Esophagus (tissue), 2 donors: ENCODE data around the gene MKS1. TPM values are rescaled to one million over a fixed set of nuclear protein-coding genes. Genes with fewer than 3 reads are reported as not detected.

Experiments
- H3K27ac ChIP-seq, 2 donors: one replicate each; pipeline ENCODE4 v1.5.1; 2013; ENCODE audit warnings: low read depth in 2 of 2, mild to moderate bottlenecking in 2 of 2, inconsistent platforms in 1 of 2, low read length in 1 of 2, moderate library complexity in 1 of 2
- H3K27me3 ChIP-seq, 2 donors: one replicate each; pipeline ENCODE4 v1.6.1; 2013; ENCODE audit warnings: low read length in 2 of 2, control low read depth in 1 of 2, mild to moderate bottlenecking in 1 of 2; ENCODE audit not compliant: insufficient read depth in 2 of 2, control insufficient read depth in 1 of 2
- H3K36me3 ChIP-seq, 2 donors: one replicate each; pipeline ENCODE4 v1.6.1; 2013; ENCODE audit warnings: low read length in 1 of 2; ENCODE audit not compliant: control insufficient read depth in 2 of 2, insufficient read depth in 2 of 2
- H3K4me1 ChIP-seq, 2 donors: one replicate each; pipeline ENCODE4 v1.6.1; 2013; ENCODE audit warnings: low read length in 1 of 2; ENCODE audit not compliant: control insufficient read depth in 2 of 2, insufficient read depth in 2 of 2
- H3K4me3 ChIP-seq, 2 donors: one replicate each; pipeline ENCODE4 v1.5.1; 2013; ENCODE audit warnings: low read length in 2 of 2, mild to moderate bottlenecking in 2 of 2, low read depth in 1 of 2, moderate library complexity in 1 of 2
- H3K9me3 ChIP-seq, 2 donors: one replicate each; pipeline ENCODE4 v1.6.1; 2013; ENCODE audit warnings: mild to moderate bottlenecking in 2 of 2, low read depth in 1 of 2, low read length in 1 of 2, moderate library complexity in 1 of 2; ENCODE audit not compliant: control insufficient read depth in 2 of 2, insufficient read depth in 1 of 2
- WGBS, 2 donors: extraction: QIAGEN DNeasy Blood & Tissue Kit; methylation state at CpG; one replicate each; pipeline ENCODE4 v1.1.7; 2013; 5-methylcytosine and 5-hydroxymethylcytosine counted together
- polyA plus RNA-seq, 2 donors: library from polyadenylated mRNA; stranded (reverse); fragments of 200-250 nt; gene quantifications; one replicate each; pipeline ENCODE4 v1.2.3, GENCODE V29; 2013
- donor health status: healthy with polysubstance abuse.
- donor health status: Bipolar disorder and iron deficiency.

Gene MKS1
- polyA plus RNA-seq, 2 donors = 7.8 to 10.2 TPM

DNA sequence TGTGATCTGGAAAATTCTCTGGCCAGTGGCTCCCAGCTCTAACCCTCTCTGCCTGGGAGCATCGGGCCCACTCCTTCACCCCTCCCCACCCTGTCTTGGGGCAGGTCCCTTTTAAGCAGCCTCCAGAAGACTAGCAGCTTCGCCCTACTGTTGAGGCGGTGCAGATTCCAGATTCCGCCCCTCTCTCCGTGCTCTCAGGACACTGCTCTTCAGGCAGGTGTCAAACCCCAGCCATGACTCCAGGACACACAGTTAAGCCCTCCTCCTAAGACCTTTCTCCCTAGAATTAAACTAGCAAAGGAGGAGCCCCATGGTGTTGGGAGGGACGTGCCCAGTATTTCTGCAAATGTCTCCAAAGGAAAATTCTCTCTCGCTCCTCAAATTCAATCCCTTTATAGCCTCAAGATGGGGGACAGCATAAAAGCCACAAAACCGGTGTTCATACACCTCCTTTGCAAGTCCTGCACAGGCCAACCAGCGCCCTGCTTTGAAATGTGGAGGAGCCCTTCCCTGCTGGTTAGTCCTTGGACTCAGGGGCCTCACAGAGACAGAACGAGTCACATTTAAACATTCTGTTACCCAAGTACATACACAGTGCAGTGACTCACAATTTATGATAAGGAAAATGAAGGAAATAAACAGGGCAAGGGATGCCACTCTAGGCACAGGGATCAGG lies 26.5 kb upstream of the MKS1 start:
- WGBS, 2 donors = 68% methylated on average over 10 of the region's 10 CpGs
- H3K27me3 ChIP-seq = no peaks in the 10 kb centered on the region

GRCh38 chr17:58244963-58245362 lies 25.9 kb upstream of the MKS1 start:
- Histone ChIP-seq H3K36me3 (no peaks in the 10 kb centered on the region), H3K4me1 (peaks cover 0 to 6% of the 10 kb centered on the region in 2 donors), H3K4me3 (no peak overlapping the region), H3K27ac (no peak overlapping the region), H3K9me3 (no peaks in the 10 kb centered on the region), H3K27me3 (no peaks in the 10 kb centered on the region)
- 69 to 72% methylated on average over 6 of the region's 6 CpGs for WGBS, 2 donors

More for the DNA sequence above, 26.5 kb upstream of the MKS1 start:
- Histone ChIP-seq H3K4me3 (no peak overlapping the region), H3K4me1 (peaks cover 0 to 6% of the 10 kb centered on the region in 2 donors), H3K27ac (no peak overlapping the region), H3K36me3 (no peaks in the 10 kb centered on the region), H3K9me3 (no peaks in the 10 kb centered on the region)

DNA sequence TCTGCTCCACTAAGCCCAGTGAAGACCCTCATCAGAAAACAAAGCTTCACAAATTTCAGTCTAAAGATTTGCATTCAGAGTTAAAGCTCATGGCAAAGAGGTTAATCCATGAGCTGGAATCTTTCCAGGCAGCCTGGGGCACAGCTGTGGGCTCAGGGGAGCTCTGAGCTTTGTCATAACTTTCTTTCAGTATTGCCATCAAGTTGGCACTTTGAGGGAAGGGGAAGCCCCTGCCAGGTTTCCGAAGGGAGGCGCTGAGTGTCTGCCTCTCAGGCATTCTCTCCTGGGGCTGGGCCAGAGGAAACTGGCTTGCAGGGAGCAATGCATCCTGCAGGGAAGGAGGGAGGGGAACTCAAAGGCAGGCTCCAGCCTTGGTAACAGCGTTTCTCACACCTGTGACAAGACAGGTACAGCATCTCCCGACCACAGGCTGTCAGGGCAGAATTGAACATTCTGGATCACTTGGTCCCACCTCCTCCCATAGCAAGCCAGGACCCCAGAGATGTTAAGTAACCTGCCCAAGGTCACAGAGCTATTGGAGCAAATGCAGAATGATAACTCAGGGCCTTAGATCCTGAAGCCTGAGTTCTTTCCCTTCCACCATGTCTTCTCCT lies 23.2 kb upstream of the MKS1 start:
- Histone ChIP-seq H3K9me3 (no peaks in the 10 kb centered on the region), H3K27me3 (no peaks in the 10 kb centered on the region), H3K27ac (no peak overlapping the region), H3K4me3 (no peak overlapping the region), H3K36me3 (no peaks in the 10 kb centered on the region), H3K4me1 (no peaks in the 10 kb centered on the region)
- 4 to 9% methylated on average over 4 of the region's 4 CpGs for WGBS, 2 donors

GRCh38 chr17:58239987-58240386 lies 20.9 kb upstream of the MKS1 start:
- H3K27me3 ChIP-seq = no peaks in the 10 kb centered on the region
- H3K9me3 ChIP-seq = no peaks in the 10 kb centered on the region

DNA sequence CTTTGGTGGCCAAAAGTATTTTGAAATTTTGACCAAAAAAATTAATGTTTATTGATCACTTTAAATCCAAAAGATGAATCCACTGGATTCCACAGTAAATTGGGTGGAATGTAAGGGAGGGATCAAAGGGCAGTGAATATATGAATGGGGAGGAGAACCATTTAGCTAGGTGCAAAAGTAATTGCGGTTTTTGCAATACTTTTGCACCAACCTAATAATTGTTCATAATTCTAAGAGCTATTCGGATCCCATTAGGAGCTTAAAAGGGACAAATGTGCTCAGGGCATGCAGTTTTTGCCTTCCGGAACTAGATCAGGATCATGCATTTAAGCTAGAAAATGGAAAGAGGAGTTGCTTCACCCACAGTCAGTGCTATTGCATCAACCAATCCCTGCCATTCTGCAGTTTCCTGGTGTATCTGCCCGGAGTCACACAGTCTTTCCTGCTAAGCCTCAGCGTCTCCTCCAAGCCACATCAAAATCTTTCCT lies 19.1 kb upstream of the MKS1 start, which contains the start of gene LPO:
TSS of gene LPO (plus strand) at position 438 of the 488 bp plus-strand sequence. CDS start 4,396 bp downstream, outside the sequence.
- Histone ChIP-seq H3K27me3 (no peaks in the 10 kb centered on the region), H3K4me3 (no peak within 1 kb of the TSS), H3K27ac (no peak within 1 kb of the TSS), H3K9me3 (no peaks in the 10 kb centered on the region), H3K4me1 (no peaks in the 10 kb centered on the region), H3K36me3 (no peaks in the 10 kb centered on the region)
- 69 to 78% methylated on average over 5 of the region's 5 CpGs for WGBS, 2 donors

More at GRCh38 chr17:58239987-58240386, 20.9 kb upstream of the MKS1 start:
- Histone ChIP-seq H3K4me1 (no peaks in the 10 kb centered on the region), H3K4me3 (no peak overlapping the region), H3K36me3 (no peaks in the 10 kb centered on the region), H3K27ac (no peak overlapping the region)
- 67 to 83% methylated on average over 1 of the region's 1 CpG for WGBS, 2 donors

DNA sequence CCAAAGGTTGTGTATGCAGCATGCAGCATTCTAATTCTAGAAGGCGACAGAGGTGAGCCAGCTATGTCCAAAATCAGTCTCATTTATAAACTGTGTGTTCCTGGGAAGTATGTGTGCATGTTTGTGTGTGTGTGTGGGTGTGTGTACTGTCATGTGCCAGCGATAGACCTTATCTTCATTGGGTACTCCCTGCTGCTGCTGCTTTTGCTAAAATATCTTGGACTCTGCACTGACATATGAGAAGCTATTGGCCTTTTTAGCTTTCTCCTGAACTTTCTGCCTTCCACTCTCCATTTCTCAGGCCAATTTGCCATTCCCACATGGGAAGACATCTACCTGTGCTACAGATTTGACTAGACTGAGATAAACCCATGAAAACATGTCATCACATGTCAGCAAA lies 17.3 kb upstream of the MKS1 start:
- Histone ChIP-seq H3K27me3 (no peaks in the 10 kb centered on the region), H3K4me1 (no peaks in the 10 kb centered on the region), H3K36me3 (no peaks in the 10 kb centered on the region), H3K4me3 (no peak overlapping the region), H3K9me3 (no peaks in the 10 kb centered on the region), H3K27ac (no peak overlapping the region)
- 78 to 83% methylated on average over 2 of the region's 2 CpGs for WGBS, 2 donors

- H3K36me3 ChIP-seq = no peaks in the 10 kb centered on the region
- 53 to 72% methylated on average over 1 of the region's 1 CpG for WGBS, 2 donors
- no peaks in the 10 kb centered on the region for H3K27me3 ChIP-seq
- no peak overlapping the region for H3K27ac ChIP-seq
- no peak overlapping the region for H3K4me3 ChIP-seq
- H3K9me3 ChIP-seq = no peaks in the 10 kb centered on the region
- no peaks in the 10 kb centered on the region for H3K4me1 ChIP-seq
Observed at GRCh38 chr17:58235821-58236220, 16.8 kb upstream of the MKS1 start.

- 76 to 79% methylated on average over 3 of the region's 3 CpGs for WGBS, 2 donors
- Histone ChIP-seq H3K36me3 (no peaks in the 10 kb centered on the region), H3K4me3 (no peak overlapping the region), H3K4me1 (no peaks in the 10 kb centered on the region), H3K27ac (no peak overlapping the region), H3K27me3 (no peaks in the 10 kb centered on the region), H3K9me3 (no peaks in the 10 kb centered on the region)
Observed at GRCh38 chr17:58234512-58234911, 15.5 kb upstream of the MKS1 start.

- H3K4me3 ChIP-seq = no peak overlapping the region
- H3K27ac ChIP-seq = no peak overlapping the region
- no peaks in the 10 kb centered on the region for H3K27me3 ChIP-seq
- no peaks in the 10 kb centered on the region for H3K36me3 ChIP-seq
- no peaks in the 10 kb centered on the region for H3K4me1 ChIP-seq
- WGBS, 2 donors = 77 to 85% methylated on average over 3 of the region's 3 CpGs
- no peaks in the 10 kb centered on the region for H3K9me3 ChIP-seq
Observed at GRCh38 chr17:58233543-58233942, 14.5 kb upstream of the MKS1 start.
